T1000 (cell line): ENCODE data around the gene NDST1.

ENCODE experiments used
- DNase-seq: peaks from one replicate; lab custom pipeline; 2025; ENCODE audit warnings: mixed read lengths; lab: John Stamatoyannopoulos, UW

Gene NDST1

GRCh38 chr5:150570333-150570732 lies 62.4 kb downstream of the NDST1 start:
- no peak for DNase-seq

GRCh38 chr5:150571836-150572235 lies 63.9 kb downstream of the NDST1 start:
- DNase-seq = no peak

- no peak for DNase-seq
These were observed 65.3 kb downstream of the NDST1 start for GRCh38 chr5:150573216-150573615.

DNA sequence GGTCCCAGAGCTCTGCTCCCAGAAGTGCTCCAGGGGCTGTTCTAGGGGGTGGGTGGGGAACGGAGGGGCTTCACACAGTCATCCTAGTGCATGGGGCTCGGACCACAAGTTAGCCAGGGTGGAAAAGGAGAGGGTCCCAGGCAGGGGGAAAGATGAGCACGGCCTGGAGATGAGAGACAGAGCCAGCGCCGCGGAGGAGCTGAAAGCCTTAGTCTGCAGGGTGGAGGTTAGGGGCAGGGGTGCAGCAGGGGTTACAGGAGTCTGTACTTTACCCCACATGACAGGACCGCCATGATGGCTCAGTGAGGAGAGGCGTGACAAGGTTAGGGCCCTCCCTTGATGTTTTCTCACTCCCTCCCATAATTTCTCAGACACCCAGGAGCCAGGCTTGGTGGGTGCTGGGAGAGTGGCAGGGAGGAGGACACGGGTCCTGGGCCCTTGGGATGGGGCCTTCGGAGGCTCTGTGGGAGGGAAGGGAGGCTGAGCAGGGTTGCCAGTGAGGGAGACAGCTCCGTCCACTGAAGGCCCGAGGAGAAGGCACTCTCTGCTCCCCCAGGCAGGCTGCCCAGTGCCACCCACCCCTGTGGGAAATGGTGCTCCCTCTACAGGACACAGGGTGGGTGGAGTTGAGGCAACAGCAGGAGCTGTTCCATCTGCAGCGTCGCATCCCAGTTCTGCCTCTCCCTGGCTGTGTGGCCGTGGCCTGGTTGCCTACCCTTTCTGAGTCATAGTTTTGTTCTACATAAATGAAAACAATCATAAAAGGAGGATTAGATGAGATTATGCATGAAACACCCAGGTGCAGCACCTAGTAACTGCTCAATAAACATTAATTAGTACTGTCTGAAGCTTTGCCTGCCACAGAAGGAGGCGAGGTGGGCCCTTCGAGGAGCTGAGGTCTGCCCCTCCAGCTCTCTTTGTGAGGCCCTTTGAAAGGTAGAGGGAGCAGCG lies 66.2 kb downstream of the NDST1 start:
- no peak for DNase-seq

DNA sequence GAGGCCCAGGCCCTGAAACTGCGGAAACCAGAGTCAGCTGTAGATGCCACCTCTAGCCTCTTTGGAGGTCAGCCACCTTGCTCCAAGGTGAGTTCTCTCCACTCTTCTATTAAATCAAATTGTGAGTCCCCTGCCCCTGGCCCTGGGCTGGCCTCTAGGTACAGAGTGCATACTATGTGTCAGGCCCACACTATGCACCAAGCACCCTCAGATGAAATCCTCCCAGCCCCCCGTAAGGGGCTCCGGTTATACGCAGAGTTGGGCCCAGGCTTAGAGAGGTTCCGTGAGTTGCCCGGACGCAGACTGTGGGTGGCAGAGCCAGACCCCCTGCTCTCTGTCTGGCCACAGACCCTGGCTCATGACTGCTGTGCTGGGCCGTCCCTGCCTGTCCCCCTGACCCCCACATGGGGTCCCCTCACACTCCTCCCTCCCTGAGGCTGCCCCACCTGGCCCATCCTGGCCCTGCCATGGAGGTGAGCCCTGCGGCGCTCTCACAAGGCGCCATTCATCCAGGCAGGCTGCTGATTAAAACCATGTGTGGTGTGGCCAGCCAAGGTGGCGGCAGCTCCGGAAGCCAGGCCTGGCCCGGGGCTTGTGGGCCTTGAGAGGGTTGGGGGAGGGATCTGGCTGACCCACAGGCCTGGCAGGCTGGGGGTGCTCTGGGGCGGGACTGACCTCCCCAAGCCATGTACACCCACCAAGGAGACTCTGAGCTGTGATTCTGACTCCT lies 67.1 kb downstream of the NDST1 start:
- no peak for DNase-seq

DNA sequence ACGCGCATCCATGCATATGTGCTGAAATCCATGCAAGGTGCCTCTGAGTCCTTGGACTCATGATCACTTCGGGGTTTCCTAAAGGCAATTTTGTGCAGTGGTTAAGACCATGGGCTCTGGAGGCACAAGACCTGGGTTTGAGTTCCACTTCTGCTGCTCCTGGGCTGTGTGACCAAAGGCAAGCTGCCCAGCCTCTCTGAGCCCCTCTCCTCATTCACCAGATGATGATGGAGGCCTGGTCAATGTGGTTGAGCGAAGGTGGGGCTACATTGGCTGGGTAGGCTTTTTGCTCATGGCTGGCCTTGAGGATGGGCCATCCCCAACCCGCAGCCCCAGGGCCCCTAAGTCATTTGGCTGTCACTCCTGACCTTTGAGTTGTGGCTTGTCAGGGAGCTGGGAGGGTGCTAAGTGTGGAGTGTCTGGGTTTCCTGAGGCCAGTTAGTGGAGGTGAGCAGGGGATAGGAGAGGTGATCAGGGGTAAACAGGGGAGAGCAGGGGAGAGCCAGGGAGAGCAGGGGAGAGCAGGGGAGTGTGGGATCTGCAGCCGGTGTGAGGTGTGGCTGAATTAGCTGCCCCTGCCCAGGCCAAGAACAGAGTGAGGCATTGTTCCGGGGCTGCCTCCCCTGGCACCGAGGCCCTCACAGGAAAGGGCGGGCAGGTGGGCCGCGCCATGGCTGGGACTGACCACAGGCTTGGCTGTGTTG lies 68.0 kb downstream of the NDST1 start:
- DNase-seq = no peak

DNA sequence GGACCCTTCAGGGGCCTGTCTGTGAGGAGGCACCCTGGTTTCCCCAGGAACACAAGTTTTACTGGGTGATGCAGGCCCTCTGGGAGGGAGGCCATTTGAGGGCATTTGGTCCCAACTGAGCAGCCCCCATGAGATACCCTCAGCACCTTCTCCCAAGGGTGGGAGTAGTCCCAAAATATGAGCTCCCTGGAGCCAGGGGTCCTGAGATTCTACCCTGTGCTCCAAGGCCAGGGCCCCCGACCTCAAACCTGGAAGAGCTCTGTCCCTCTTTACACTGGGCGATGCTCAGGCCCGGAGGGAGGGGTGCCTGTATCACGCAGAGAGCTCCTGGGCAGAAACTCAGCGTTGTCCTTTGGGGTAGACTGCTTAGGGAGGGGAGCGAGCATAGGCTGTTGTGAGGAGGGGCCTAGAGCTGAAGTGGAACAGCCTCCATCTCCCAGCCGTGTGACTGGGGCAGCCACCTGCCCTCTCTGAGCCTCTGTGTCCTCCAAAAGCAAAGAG lies 68.6 kb downstream of the NDST1 start:
- DNase-seq = no peak

DNA sequence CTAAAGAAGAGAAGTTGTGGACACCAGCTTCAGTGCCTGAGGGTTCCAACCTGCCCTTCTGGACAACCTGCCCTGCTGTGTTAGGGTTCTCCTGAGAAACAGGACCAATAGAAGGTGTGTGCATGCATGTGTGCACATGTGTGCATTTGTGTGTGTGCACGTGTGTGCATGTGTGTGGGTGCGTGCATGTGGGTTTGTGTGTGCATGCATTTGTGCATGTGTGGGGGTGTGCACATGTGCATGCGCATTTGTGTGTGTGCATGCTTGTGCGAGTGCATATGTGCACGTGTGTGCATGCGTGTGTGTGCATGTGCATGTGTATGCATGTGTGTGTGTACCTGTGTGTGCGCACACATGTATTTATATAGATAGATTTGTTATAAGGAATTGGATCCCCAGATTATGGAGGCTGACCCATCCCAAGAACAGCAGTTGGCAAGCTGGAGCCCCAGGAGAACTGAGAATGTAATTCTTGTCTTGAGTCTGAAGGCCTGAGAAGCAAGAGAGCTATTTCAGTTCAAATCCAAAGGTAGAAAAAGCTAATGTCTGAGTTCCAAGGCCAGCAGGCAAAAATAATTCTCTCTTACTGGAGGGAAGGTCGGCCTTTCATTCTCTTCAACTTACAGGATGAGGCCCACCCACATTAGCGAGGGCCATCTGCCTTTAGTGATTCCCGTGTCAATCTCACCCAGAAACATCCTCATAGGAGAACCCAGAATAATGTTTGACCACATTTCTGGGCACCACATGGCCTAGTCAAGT lies 69.6 kb downstream of the NDST1 start:
- no peak for DNase-seq

DNA sequence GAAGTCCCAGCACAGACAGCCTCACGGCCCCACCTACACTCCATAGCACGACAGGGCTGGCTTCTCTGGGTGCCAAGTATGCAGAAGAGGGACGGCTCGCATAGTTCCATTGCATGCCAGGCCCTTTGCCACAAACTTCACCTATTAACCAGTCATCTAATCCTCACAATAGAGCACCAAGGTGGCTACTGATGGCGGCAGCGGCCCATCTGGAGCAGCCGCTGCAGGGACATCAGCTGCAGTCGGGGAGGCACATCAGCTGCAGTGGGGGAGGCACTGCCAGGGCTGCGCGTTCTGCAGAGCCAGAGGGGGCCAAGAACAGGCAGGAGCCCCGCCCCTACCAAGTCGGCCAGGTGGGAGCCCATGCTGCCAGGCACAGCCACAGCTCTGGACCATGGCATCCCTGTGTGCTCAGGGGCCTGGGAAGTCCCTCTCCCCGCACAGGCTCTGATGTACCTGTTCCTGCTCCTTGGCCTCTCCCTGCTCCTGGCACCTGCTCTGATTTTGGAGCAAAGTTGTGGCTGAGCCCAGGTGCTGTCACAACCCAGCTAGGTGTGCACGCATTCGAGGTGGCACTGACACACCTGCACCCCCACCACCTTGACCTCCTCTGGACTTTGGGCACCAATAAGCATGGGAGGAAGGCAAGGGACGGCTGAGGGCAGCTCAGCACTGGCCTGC lies 71.0 kb downstream of the NDST1 start:
- no peak for DNase-seq

DNA sequence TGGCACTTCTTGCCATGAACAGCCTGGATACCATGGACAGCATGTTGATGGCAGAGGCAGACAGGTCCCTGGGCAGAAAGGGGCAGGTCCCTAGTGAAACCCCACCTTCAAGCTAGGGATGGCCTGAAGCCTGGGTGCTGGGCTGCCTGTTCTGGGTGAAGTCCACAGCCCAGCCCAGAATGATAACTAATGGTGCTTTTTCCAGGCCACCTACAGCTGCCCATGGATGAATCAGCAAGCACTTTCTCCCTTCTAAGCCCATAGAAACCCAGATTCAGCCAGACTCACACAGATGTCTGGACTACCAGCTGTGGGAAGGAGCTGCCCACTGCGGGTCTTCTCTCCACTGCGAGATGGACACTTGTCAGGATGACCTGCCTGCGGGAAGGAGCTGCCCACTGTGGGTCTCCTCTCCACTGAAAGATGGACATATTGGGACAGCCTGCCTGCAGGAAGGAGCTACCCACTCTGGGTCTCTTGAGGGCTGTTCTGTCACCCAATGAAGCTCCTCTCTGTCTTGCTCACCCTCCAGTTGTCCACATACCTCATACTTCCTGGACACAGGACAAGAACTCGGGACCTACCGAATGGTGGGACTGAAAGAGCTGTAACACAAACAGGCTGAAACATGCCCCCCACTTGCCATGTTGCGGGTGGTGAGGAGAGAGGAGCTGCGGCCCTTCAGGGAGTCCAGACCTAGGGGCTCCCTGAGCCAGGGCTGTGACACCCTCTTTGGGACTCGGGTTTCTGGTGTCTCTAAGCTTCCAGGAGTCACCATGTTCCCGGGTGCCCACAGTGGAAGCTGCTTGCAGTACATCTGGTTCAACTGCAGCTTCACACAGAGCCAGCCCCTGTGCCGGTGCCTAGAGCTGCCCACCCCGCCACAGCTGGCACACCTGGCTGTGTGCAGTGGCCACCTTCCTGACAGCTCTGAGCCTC lies 71.8 kb downstream of the NDST1 start:
- DNase-seq = no peak

GRCh38 chr5:150580917-150581316 lies 73.0 kb downstream of the NDST1 start:
- no peak for DNase-seq

DNA sequence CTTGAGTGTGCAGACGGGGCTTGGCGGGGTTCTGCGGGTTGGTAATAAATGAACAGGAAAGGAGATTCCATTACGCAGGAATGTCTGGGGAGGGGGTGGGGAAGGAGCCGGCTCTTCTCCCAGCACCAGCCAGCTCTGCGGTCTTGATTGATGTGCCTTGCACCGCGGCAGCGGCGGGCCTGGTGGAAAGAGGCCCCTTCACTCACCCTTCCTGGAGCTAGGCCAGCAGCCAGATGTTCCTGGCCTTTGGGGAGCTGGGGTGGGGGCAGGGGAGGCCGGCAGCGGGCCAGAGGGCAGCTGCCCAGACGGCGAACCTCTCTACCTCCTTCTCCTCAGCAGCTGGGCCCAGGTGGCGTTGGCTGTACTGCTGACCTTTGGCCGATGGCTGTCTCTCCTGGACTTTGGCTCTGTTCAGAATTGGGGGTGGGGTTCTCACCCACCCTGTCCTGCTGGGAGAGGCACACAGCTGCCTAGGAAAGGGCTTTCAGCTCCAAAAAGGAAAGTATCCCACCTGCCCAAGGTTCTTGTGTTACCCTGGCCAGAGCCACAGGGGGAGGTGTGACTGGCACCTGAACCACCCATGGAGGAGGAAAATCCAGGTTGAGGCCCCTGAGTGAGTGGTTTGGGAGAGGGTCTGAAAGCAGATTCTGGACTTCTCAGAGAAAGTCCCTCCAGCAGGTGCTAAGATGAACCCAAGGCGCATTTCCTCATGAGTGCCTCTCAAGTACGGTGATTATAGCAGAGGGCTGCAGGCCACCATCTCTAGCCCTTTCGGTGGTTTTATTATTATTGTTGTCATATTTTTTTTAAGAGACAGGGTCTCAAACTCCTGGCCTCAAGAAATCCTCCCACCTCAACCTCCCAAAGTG lies 74.5 kb downstream of the NDST1 start:
- no peak for DNase-seq

DNA sequence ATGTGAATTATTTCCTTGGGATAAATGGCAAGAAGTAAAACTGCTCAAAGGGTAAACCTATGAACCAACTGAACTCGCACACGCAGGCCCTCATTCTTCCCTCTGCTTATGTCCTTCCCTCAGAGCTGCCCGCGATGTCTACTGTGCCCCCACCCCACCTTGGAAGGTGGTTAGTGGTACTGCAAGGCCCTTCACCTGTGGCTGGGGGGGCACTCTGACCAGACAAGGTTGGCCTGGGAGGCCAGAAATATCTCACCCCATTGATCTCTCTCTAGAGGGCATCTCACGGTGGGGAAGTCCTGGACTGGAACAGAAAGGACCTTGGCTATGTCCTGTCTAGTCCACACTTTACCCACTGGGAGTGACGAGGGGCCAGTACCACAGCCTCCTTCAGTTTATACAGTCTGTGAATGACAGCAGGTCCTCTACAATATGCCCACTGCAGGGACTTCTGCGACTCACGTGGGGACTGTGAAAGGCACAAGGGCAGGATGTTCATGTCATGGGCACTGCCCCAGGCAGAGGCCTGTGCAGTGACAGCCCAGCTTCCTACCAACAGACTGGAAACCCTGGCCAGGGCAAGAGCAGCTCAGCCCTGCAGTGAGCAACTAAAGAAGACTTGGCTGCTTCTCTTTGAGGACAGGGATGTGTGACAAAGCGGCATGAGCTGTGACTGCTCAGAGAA lies 75.8 kb downstream of the NDST1 start:
- DNase-seq = no peak

DNA sequence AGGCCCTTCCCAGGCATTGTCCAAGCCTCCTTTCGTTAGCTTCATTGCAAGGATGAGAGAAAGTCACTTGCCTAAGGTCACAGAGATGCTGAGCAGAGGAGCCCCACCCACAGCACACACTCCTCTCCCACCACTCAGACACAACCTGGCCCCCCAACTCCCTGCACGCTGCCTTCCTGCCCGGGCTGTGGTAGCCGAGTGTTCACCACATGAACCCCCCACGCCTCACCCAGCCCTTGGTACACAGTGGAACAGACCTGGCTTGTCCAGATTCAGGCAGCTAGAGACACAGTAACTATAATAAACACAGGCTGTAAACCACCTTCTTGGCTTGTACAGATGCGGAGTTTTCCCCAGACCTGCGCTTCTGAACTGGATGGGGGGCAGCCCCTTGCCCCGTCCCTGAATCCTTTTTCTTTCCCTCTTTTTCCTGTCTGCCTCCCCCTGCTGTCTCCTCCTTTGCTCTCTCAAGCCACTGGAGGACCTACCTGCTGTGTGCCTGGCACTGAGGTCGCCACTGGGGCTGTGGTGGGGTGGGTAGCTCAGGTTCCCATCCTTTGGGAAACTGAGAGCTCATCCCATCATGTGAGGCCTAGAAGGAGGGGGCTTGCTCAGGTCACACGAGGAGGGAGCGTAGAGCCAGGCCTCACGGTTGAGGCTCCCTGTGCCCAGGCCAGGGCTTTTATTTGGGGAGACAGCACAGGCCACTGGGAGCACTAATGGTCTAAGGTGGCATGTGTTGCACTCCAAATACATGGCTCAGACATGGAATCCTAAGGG lies 76.8 kb downstream of the NDST1 start:
- no peak for DNase-seq

DNA sequence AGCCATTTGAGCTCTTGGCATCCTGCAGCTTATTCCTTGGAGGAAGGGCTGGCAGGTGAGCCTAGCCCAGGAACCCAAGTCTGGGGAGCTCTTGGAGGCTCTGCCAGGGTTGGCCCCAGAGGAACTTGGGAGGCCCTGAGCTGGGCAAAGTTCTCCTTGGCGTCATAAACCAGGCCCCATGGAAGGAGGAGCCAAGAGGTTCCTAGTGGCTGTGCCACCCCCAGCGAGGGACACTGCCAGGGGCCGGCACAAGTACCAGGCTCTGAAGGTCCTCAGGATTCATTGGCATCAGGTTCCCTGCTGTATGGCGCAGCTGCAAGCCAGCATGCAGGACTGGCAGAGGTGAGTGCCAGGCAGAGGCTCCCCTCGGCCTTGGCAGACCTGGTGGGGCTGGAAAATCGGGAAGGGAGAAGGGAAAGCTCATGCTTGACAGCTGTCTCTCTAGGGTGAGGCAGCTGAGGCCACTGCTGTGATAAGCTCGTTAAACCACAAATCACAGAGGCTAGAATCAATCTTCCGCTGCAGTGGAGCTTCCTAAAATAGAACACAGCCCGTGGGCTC lies 77.9 kb downstream of the NDST1 start:
- no peak for DNase-seq

- DNase-seq = no peak
These were observed 79.1 kb downstream of the NDST1 start for GRCh38 chr5:150587016-150587415.
